A673 (cell line): ENCODE data around the gene PHF20.

Experiments
- CTCF ChIP-seq: fragments of 300-800, 200-600 bp; sonication (generic); conservative IDR thresholded peaks from 2 replicates; pipeline ENCODE4 v1.5.1; 2017; ENCODE audit warnings: low read depth, mild to moderate bottlenecking, antibody characterized with exemption, low read length, moderate library complexity, mixed read lengths
- EZH2 ChIP-seq: fragments of 200-600 bp; sonication (generic); IDR thresholded peaks from 2 replicates; pipeline ENCODE4 v1.6.1; 2017; ENCODE audit warnings: borderline replicate concordance, low read depth, mild to moderate bottlenecking, mixed read lengths, antibody characterized with exemption, low read length; ENCODE audit not compliant: poor library complexity, severe bottlenecking

- no peak for TF ChIP-seq CTCF
- no peak for TF ChIP-seq EZH2
These were observed 48.9 kb downstream of the PHF20 start for GRCh38 chr20:35820715-35821114.
